PC-9 (cell line): Measurements from ENCODE around the gene COL20A1.
A peak's percentile ranks its signal among the peaks of the same experiment; 100 is the strongest.

Experiments
- EZH2 ChIP-seq: fragments of 200-600 bp; sonication (generic); IDR thresholded peaks from 2 replicates; pipeline ENCODE4 v1.8.0; 2017; ENCODE audit warnings: antibody characterized with exemption, low read depth
- TF ChIP-seq, protein P1 (sequence below): fragments of 200-600 bp; sonication (generic); conservative IDR thresholded peaks from 2 replicates; pipeline ENCODE4 v1.6.1; 2017; ENCODE audit warnings: mixed run types, antibody characterized with exemption, mild to moderate bottlenecking, moderate library complexity

DNA sequence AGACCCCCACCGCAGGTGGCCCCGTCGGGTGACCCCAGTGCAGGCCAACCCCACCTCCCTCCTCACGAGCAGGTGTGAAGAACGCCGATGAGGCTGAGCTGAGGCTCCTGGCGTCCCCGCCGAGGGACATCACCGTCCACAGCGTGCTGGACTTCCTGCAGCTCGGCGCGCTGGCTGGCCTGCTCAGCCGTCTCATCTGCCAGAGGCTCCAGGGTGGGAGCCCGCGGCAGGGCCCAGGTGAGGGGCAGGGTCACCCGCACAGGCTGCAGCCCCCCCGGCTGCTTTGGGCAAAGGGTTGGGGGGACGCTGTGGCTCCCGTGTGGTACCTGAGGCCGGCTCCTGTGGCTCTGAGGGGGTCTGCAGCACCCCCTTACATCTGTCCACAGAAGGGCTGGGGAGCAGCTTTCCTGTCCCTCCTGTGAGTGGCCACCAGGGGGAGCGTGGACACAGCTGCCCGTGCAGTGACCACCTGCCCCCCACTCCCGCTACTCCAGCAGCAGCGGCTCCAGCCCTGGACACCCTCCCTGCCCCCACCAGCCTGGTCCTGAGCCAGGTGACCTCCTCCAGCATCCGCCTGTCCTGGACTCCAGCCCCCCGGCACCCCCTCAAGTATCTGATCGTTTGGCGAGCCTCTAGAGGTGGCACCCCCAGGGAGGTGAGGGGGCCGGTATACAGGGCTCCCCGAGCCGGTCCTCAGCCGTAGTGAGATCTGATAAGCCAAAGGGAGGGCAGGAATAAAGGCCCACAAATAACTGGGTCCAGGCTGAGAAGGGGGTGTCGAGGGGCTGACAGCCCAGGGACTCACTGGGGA lies 16.5 kb downstream of the COL20A1 start:
- TF ChIP-seq, protein P1, sequence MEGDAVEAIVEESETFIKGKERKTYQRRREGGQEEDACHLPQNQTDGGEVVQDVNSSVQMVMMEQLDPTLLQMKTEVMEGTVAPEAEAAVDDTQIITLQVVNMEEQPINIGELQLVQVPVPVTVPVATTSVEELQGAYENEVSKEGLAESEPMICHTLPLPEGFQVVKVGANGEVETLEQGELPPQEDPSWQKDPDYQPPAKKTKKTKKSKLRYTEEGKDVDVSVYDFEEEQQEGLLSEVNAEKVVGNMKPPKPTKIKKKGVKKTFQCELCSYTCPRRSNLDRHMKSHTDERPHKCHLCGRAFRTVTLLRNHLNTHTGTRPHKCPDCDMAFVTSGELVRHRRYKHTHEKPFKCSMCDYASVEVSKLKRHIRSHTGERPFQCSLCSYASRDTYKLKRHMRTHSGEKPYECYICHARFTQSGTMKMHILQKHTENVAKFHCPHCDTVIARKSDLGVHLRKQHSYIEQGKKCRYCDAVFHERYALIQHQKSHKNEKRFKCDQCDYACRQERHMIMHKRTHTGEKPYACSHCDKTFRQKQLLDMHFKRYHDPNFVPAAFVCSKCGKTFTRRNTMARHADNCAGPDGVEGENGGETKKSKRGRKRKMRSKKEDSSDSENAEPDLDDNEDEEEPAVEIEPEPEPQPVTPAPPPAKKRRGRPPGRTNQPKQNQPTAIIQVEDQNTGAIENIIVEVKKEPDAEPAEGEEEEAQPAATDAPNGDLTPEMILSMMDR, result peak; percentile 96
- no peak for TF ChIP-seq EZH2
